H1 (cell line): ENCODE measurements around the gene CCDC38. TPM values are rescaled to one million over a fixed set of nuclear protein-coding genes. Genes with fewer than 3 reads are reported as not detected.

Experiments
- CTCF ChIA-PET: fragments of 300-600 bp; sonication (Branson Sonifier 250); formaldehyde crosslinking; loops from one replicate; lab custom pipeline; 2021; ENCODE audit not compliant: partially characterized antibody; lab: Charles Lee
- POLR2A ChIA-PET: fragments of 300-600 bp; sonication (Branson Sonifier 250); formaldehyde crosslinking; loops from one replicate; lab custom pipeline; 2021; ENCODE audit warnings: inconsistent platforms; ENCODE audit not compliant: partially characterized antibody; lab: Charles Lee
- DNase-seq, 2 experiments: peaks; one replicate each; pipeline versions ENCODE4 v3.0.0 to v3.0.0-alpha.2; 2010 to 2022; ENCODE audit warnings: low spot score in 2 of 2, low read depth in 1 of 2, mixed read lengths in 1 of 2
- FAIRE-seq: peaks from 2 replicates; lab custom pipeline; 2011; peaks lifted over from hg19 to GRCh38; lab: Jason Lieb, UNC
- H2AFZ ChIP-seq: 2 replicates; pipeline ENCODE4 v1.8.1; 2012; ENCODE audit warnings: low read length, inconsistent platforms
- H2AK5ac ChIP-seq: 2 replicates; pipeline ENCODE4 v1.6.1; 2013; ENCODE audit warnings: low read depth, low read length
- H2BK120ac ChIP-seq: replicated peaks from 2 replicates; pipeline ENCODE3; 2013; ENCODE audit warnings: low read depth, low read length, inconsistent platforms
- H2BK12ac ChIP-seq: 2 replicates; pipeline ENCODE4 v1.6.1; 2013; ENCODE audit warnings: low read depth, low read length
- H2BK15ac ChIP-seq: 2 replicates; pipeline ENCODE4 v1.6.1; 2013; ENCODE audit warnings: low read length
- H2BK20ac ChIP-seq: 2 replicates; pipeline ENCODE4 v1.6.1; 2013; ENCODE audit warnings: low read length
- H2BK5ac ChIP-seq: 2 replicates; pipeline ENCODE4 v1.6.1; 2013; ENCODE audit warnings: low read depth, low read length
- H3K14ac ChIP-seq: 2 replicates; pipeline ENCODE4 v1.6.1; 2013; ENCODE audit warnings: inconsistent platforms; ENCODE audit not compliant: insufficient read length
- H3K18ac ChIP-seq: 2 replicates; pipeline ENCODE4 v1.6.1; 2013; ENCODE audit warnings: low read length; ENCODE audit errors: extremely low read depth
- H3K23ac ChIP-seq: 2 replicates; pipeline ENCODE4 v1.6.1; 2013; ENCODE audit warnings: inconsistent platforms; ENCODE audit not compliant: insufficient read length
- H3K23me2 ChIP-seq: 2 replicates; pipeline ENCODE4 v1.6.1; 2013; ENCODE audit warnings: low read depth, low read length
- H3K27ac ChIP-seq: 2 replicates; pipeline ENCODE4 v1.6.1; 2011; ENCODE audit warnings: low read depth, low read length, inconsistent platforms
- H3K27me3 ChIP-seq, 4 experiments: replicated peaks in 1 of 4; 1 replicate in 1 of 4; 2 replicates in 3 of 4; pipeline versions ENCODE4 v1.6.1 to v1.8.1; 2011 to 2013; ENCODE audit warnings: low read length in 3 of 4, mild to moderate bottlenecking in 3 of 4, inconsistent platforms in 2 of 4, mixed read lengths in 2 of 4, moderate library complexity in 1 of 4; ENCODE audit not compliant: control insufficient read depth in 3 of 4, insufficient read depth in 3 of 4; ENCODE audit errors: extremely low read depth in 1 of 4
- H3K36me3 ChIP-seq, 4 experiments: 2 replicates each; pipeline versions ENCODE4 v1.6.1 to v1.8.1; 2011 to 2013; ENCODE audit warnings: mild to moderate bottlenecking in 4 of 4, low read length in 3 of 4, moderate library complexity in 2 of 4, control low read depth in 1 of 4, inconsistent platforms in 1 of 4; ENCODE audit not compliant: insufficient read depth in 4 of 4, control insufficient read depth in 2 of 4
- H3K4ac ChIP-seq: replicated peaks from 2 replicates; pipeline ENCODE3; 2013; ENCODE audit warnings: low read length, low read depth, mixed read lengths, inconsistent platforms; ENCODE audit not compliant: insufficient read length
- H3K4me1 ChIP-seq, 4 experiments: replicated peaks in 1 of 4; 1 replicate in 1 of 4; 2 replicates in 3 of 4; pipeline versions ENCODE4 v1.6.1 to v1.8.1; 2011 to 2013; ENCODE audit warnings: low read length in 3 of 4, inconsistent platforms in 2 of 4, mixed read lengths in 1 of 4; ENCODE audit not compliant: insufficient read depth in 4 of 4, control insufficient read depth in 3 of 4
- H3K4me2 ChIP-seq, 2 experiments: 2 replicates each; pipeline versions ENCODE4 v1.6.1 to v1.8.1; 2011 to 2013; ENCODE audit warnings: low read depth in 2 of 2, low read length in 2 of 2, control low read depth in 1 of 2, inconsistent platforms in 1 of 2, mild to moderate bottlenecking in 1 of 2; ENCODE audit not compliant: insufficient read depth in 1 of 2
- H3K4me3 ChIP-seq, 4 experiments: fragments of 200-600, 300-600 bp in 1 of 4; sonication (generic), shearing (Covaris generic), sonication (Bioruptor Twin) in 1 of 4; 2 replicates each; pipeline versions ENCODE4 v1.5.1 to v1.8.1; 2011 to 2016; ENCODE audit warnings: low read length in 4 of 4, low read depth in 3 of 4, control low read depth in 2 of 4, inconsistent platforms in 2 of 4, mild to moderate bottlenecking in 2 of 4, mixed read lengths in 1 of 4, moderate library complexity in 1 of 4; ENCODE audit not compliant: insufficient read depth in 2 of 4; ENCODE audit errors: extremely low read depth in 1 of 4
- H3K56ac ChIP-seq: replicated peaks from 2 replicates; pipeline ENCODE3; 2013; ENCODE audit warnings: low read depth, mild to moderate bottlenecking, mixed read lengths, low read length, inconsistent platforms; ENCODE audit not compliant: insufficient read length
- H3K79me1 ChIP-seq: 2 replicates; pipeline ENCODE4 v1.6.1; 2013; ENCODE audit warnings: low read depth, low read length, control low read depth
- H3K79me2 ChIP-seq, 2 experiments: 2 replicates each; pipeline versions ENCODE4 v1.6.1 to v1.8.1; 2012 to 2013; ENCODE audit warnings: low read length in 2 of 2, mild to moderate bottlenecking in 2 of 2, inconsistent platforms in 1 of 2; ENCODE audit not compliant: insufficient read depth in 2 of 2, control insufficient read depth in 1 of 2
- H3K9ac ChIP-seq, 4 experiments: replicated peaks in 1 of 4; 1 replicate in 1 of 4; 2 replicates in 3 of 4; pipeline versions ENCODE4 v1.6.1 to v1.8.1; 2011 to 2013; ENCODE audit warnings: low read depth in 3 of 4, low read length in 3 of 4, control low read depth in 2 of 4, mild to moderate bottlenecking in 2 of 4, moderate library complexity in 2 of 4, inconsistent platforms in 1 of 4; ENCODE audit errors: extremely low read depth in 1 of 4
- H3K9me3 ChIP-seq, 2 experiments: 2 replicates each; pipeline versions ENCODE4 v1.6.1 to v1.8.1; 2012 to 2013; ENCODE audit warnings: mild to moderate bottlenecking in 2 of 2, moderate library complexity in 2 of 2, control low read depth in 1 of 2, inconsistent platforms in 1 of 2, low read depth in 1 of 2, low read length in 1 of 2, mixed read lengths in 1 of 2; ENCODE audit not compliant: insufficient read depth in 2 of 2
- H4K20me1 ChIP-seq, 2 experiments: replicated peaks in 1 of 2; 2 replicates each; pipeline versions ENCODE3 to v1.8.1; 2011 to 2013; ENCODE audit warnings: inconsistent platforms in 2 of 2, low read length in 2 of 2, mild to moderate bottlenecking in 1 of 2; ENCODE audit not compliant: insufficient read depth in 2 of 2, control insufficient read depth in 1 of 2
- H4K5ac ChIP-seq: 2 replicates; pipeline ENCODE4 v1.6.1; 2013; ENCODE audit warnings: low read length, low read depth, mixed read lengths, inconsistent platforms; ENCODE audit not compliant: insufficient read length
- H4K8ac ChIP-seq: 2 replicates; pipeline ENCODE4 v1.8.0; 2013; ENCODE audit warnings: mild to moderate bottlenecking, moderate library complexity, low read length, inconsistent platforms; ENCODE audit not compliant: insufficient read depth; ENCODE audit errors: extremely low read depth
- H4K91ac ChIP-seq: replicated peaks from 2 replicates; pipeline ENCODE3; 2013; ENCODE audit warnings: low read length, mixed read lengths, inconsistent platforms; ENCODE audit not compliant: insufficient read length
- ASH2L ChIP-seq: fragments of 200-600, 300-600 bp; sonication (generic); IDR thresholded peaks from one replicate; pipeline ENCODE4 v1.7.1; 2017; ENCODE audit warnings: low read length
- EP300 ChIP-seq, 2 experiments: IDR thresholded peaks; 1 replicate in 1 of 2; 2 replicates in 1 of 2; pipeline ENCODE4 v1.6.1; 2011 to 2012; ENCODE audit warnings: low read depth in 2 of 2, low read length in 2 of 2, mild to moderate bottlenecking in 2 of 2, borderline replicate concordance in 1 of 2, inconsistent platforms in 1 of 2, moderate library complexity in 1 of 2
- HDAC6 ChIP-seq: IDR thresholded peaks from one replicate; pipeline ENCODE4 v1.7.1; 2012; ENCODE audit warnings: low read depth, mild to moderate bottlenecking, inconsistent platforms, low read length, moderate library complexity
- MAX ChIP-seq: IDR thresholded peaks from 2 replicates; pipeline ENCODE4 v1.6.1; 2012; ENCODE audit warnings: inconsistent platforms
- NANOG ChIP-seq: IDR thresholded peaks from 2 replicates; pipeline ENCODE4 v1.6.1; 2011; ENCODE audit warnings: low read length, low read depth, mild to moderate bottlenecking, inconsistent platforms; ENCODE audit not compliant: insufficient read depth, poor library complexity, severe bottlenecking
- NRF1 ChIP-seq: IDR thresholded peaks from 2 replicates; pipeline ENCODE4 v1.6.1; 2011; ENCODE audit warnings: mild to moderate bottlenecking, low read depth, low read length, improper control_type of control experiment
- RXRA ChIP-seq: IDR thresholded peaks from 2 replicates; pipeline ENCODE4 v1.6.1; 2011; ENCODE audit warnings: low read depth, mild to moderate bottlenecking, low read length, moderate library complexity; ENCODE audit not compliant: insufficient read depth
- SP2 ChIP-seq: IDR thresholded peaks from 2 replicates; pipeline ENCODE4 v1.6.1; 2012; ENCODE audit warnings: mild to moderate bottlenecking, low read length, inconsistent platforms
- SP4 ChIP-seq: IDR thresholded peaks from 2 replicates; pipeline ENCODE4 v1.6.1; 2012; ENCODE audit warnings: low read length, inconsistent platforms
- SRF ChIP-seq: IDR thresholded peaks from 2 replicates; pipeline ENCODE4 v1.6.1; 2011; ENCODE audit warnings: mild to moderate bottlenecking, low read depth, low read length, moderate library complexity
- TAF7 ChIP-seq: optimal IDR thresholded peaks from 2 replicates; pipeline ENCODE3; 2011; ENCODE audit warnings: low read depth, mild to moderate bottlenecking, inconsistent platforms, low read length, moderate library complexity, borderline replicate concordance
- WGBS, 2 experiments: shearing (Covaris generic) in 1 of 2; methylation state at CpG; one replicate each; pipeline versions ENCODE4 v1.1.6 to v1.1.7; 2013 to 2015; ENCODE audit warnings: low lambda C conversion rate in 2 of 2, mixed read lengths in 2 of 2, inconsistent platforms in 1 of 2, low coverage in 1 of 2, missing lambda C conversion rate in 1 of 2; ENCODE audit not compliant: insufficient replicate concordance in 2 of 2, insufficient coverage in 1 of 2, insufficient read length in 1 of 2; ENCODE audit errors: extremely low coverage in 1 of 2, missing lambda C conversion rate in 1 of 2; 5-methylcytosine and 5-hydroxymethylcytosine counted together
- polyA plus RNA-seq, 7 experiments: library from polyadenylated mRNA; depleted of rRNA in 3 of 7; stranded (reverse) in 5 of 7; unstranded in 2 of 7; fragments of >200 nt in 5 of 7; fragments of 200-250 nt in 2 of 7; gene quantifications; 1 replicate in 5 of 7; 2 replicates in 1 of 7; 4 replicates in 1 of 7; pipeline versions ENCODE4 v1.2.1 to v1.2.3, GENCODE V29; 2011 to 2013; ENCODE audit warnings: missing spikeins in 2 of 7, mixed read lengths in 2 of 7
- total RNA-seq: library from RNA; stranded (reverse); fragmentation: NEBNext Ultra II Directional; extraction: Animal tissue kit (Norgen Biotek cat#: 25700); gene quantifications from 2 replicates; pipeline ENCODE4 v1.2.1, GENCODE V29; 2021
- TF ChIP-seq, protein P1 (sequence below): IDR thresholded peaks from 2 replicates; pipeline ENCODE4 v1.6.1; 2011; ENCODE audit warnings: low read depth, mild to moderate bottlenecking, low read length; ENCODE audit not compliant: insufficient read depth

CCDC38 gene
- total and polyA plus RNA-seq, 2 of the 8 experiments (the other 6 are each of a cell fraction or from before 2014, with no cell fraction given): not detected

DNA sequence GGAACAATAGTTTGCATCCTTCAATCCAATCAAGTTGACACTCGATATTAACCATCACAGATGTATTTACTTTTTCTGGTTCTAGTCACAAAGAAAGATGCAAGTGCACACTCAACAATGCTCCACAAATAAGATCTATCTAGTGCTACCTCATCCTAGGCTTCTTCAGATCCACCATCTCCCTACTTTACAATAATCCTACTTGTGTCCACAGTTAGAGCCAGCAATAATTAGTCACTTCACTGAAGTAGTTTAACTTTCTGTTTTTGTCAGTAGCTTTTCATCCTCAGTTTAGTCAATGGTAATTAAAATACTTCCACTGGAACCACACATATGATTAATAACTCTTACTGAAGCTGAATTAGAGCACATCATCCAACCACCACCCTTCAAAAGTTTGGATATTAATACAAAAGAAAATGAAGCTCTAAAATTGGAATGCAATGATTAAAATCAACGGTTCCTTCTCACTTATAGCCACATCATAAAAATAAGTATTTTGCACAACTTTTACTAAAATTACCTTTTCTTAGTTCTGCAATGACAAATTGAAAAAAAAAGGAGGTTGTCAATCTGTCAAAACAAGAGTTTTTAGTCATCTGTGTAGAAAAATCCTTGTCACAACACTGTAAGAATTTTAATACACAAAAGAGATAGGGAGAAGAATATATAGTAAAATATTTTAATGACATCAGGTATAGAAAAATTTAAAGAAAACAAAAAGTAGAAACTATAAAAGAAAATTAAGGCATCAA lies 111.9 kb downstream of the CCDC38 start:
- Histone ChIP-seq H3K36me3 (no peaks in the 10 kb centered on the region), H3K14ac (no peak overlapping the region), H3K9ac (no peak overlapping the region), H3K23me2 (no peaks in the 10 kb centered on the region), H2AFZ (no peak overlapping the region), H4K8ac (no peak overlapping the region), H3K27ac (no peak overlapping the region), H3K4me3 (no peak overlapping the region), H3K79me1 (no peaks in the 10 kb centered on the region), H3K9me3 (no peaks in the 10 kb centered on the region), H3K4me2 (no peak overlapping the region), H2BK20ac (no peak overlapping the region), H3K18ac (no peak overlapping the region), H3K23ac (no peak overlapping the region), H2BK15ac (no peak overlapping the region), H3K4ac (no peak overlapping the region), H4K91ac (no peak overlapping the region), H2AK5ac (no peak overlapping the region), H2BK12ac (no peak overlapping the region), H3K4me1 (peaks cover 0 to 7% (median 3%) of the 10 kb centered on the region in 4 experiments; a peak in 3 of 7 replicates), H3K56ac (no peak overlapping the region), H4K20me1 (no peaks in the 10 kb centered on the region), H2BK5ac (no peak overlapping the region), H3K79me2 (no peaks in the 10 kb centered on the region), H3K27me3 (no peaks in the 10 kb centered on the region), H4K5ac (no peak overlapping the region), H2BK120ac (no peak overlapping the region)
- 82% methylated on average over 2 of the region's 2 CpGs; no CpG with 5 or more reads in 1 of the 2 experiments for WGBS, 2 experiments
- ChIA-PET POLR2A (interaction anchor here (0.7 kb wide), 1 partner anchor 204 kb away, joined by 3 read pairs; no protein-coding TSS in a partner anchor), CTCF (interaction anchor here (1.0 to 1.6 kb wide), 4 partner anchors 16 to 239 kb away, joined by 3 to 5 read pairs (median 3); no protein-coding TSS in a partner anchor)
- DNase-seq (no peak), FAIRE-seq (no peak)
- TF ChIP-seq EP300 (IDR thresholded peaks at IDR 0.05; ENCODE audit: borderline replicate concordance in 1 of 2, low read depth in 2 of 2, low read length in 2 of 2) (no peak), NANOG (no peak), HDAC6 (no peak), SP2 (no peak), ASH2L (no peak), SP4 (no peak), NRF1 (no peak), MAX (no peak), SRF (no peak), RXRA (no peak), TAF7 (no peak)
- TF ChIP-seq, protein P1, sequence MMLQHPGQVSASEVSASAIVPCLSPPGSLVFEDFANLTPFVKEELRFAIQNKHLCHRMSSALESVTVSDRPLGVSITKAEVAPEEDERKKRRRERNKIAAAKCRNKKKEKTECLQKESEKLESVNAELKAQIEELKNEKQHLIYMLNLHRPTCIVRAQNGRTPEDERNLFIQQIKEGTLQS: no peak
